GM23338 (cell line): Measurements from ENCODE around the gene NKX2-2.

ENCODE experiments used
- CREB1 ChIP-seq: fragments of 250-450 bp; sonication (Bioruptor Pico); IDR thresholded peaks from 2 replicates; pipeline ENCODE4 v1.5.0; 2020; ENCODE audit warnings: low read depth, mild to moderate bottlenecking, moderate library complexity
- CTCF ChIP-seq, 2 experiments: fragments of 200-600 bp in 1 of 2; sonication (generic) in 1 of 2; conservative IDR thresholded peaks; 2 replicates each; pipeline versions ENCODE4 v1.5.1 to v1.6.1; 2016 to 2017; ENCODE audit warnings: antibody characterized with exemption in 2 of 2, low read depth in 2 of 2, mild to moderate bottlenecking in 2 of 2, moderate library complexity in 1 of 2
- EZH2 ChIP-seq: fragments of 200-600 bp; sonication (generic); IDR thresholded peaks from one replicate; pipeline ENCODE4 v1.8.0; 2017; ENCODE audit warnings: antibody characterized with exemption, mild to moderate bottlenecking, low read depth; ENCODE audit not compliant: unreplicated experiment
- EZH2phosphoT487 ChIP-seq: fragments of 200-600 bp; sonication (generic); IDR thresholded peaks from one replicate; pipeline ENCODE4 v1.8.1; 2018; ENCODE audit warnings: antibody characterized with exemption; ENCODE audit not compliant: unreplicated experiment
- JUNB ChIP-seq: IDR thresholded peaks from one replicate; pipeline ENCODE4 v1.6.1; 2016; ENCODE audit warnings: antibody characterized with exemption; ENCODE audit not compliant: unreplicated experiment
- NANOG ChIP-seq: IDR thresholded peaks from 2 replicates; pipeline ENCODE4 v1.6.1; 2016; ENCODE audit warnings: antibody characterized with exemption, borderline replicate concordance
- POLR2AphosphoS5 ChIP-seq: IDR thresholded peaks from 2 replicates; pipeline ENCODE4 v1.6.1; 2016; ENCODE audit warnings: antibody characterized with exemption, low read depth
- REST ChIP-seq: IDR thresholded peaks from one replicate; pipeline ENCODE4 v1.6.1; 2018; ENCODE audit warnings: antibody characterized with exemption; ENCODE audit not compliant: unreplicated experiment
- STAT1 ChIP-seq: IDR thresholded peaks from one replicate; pipeline ENCODE4 v1.6.1; 2016; ENCODE audit warnings: antibody characterized with exemption; ENCODE audit not compliant: unreplicated experiment
- ZNF114 ChIP-seq: fragments of 250-450 bp; sonication (Bioruptor Pico); IDR thresholded peaks from 2 replicates; pipeline ENCODE4 v1.5.0; 2020; ENCODE audit warnings: mild to moderate bottlenecking, moderate library complexity
- ZNF331 ChIP-seq: fragments of 250-450 bp; sonication (Bioruptor Pico); IDR thresholded peaks from 2 replicates; pipeline ENCODE4 v1.5.0; 2020; ENCODE audit warnings: low read depth, mild to moderate bottlenecking, moderate library complexity

- no peak for TF ChIP-seq NANOG
- TF ChIP-seq CTCF (conservative IDR thresholded peaks at IDR 0.05; ENCODE audit: low read depth in 2 of 2) = no peak
- no peak for TF ChIP-seq REST
- TF ChIP-seq POLR2AphosphoS5 = no peak
- no peak for TF ChIP-seq EZH2phosphoT487
- TF ChIP-seq EZH2 = no peak
- no peak for TF ChIP-seq JUNB
- no peak for TF ChIP-seq ZNF331 (CRISPR knock-in tag)
- no peak for TF ChIP-seq CREB1 (CRISPR knock-in tag)
- no peak for TF ChIP-seq ZNF114 (CRISPR knock-in tag)
- no peak for TF ChIP-seq STAT1
Observed at GRCh38 chr20:21555470-21556120, 41.7 kb upstream of the NKX2-2 start.
